IMR-90 (cell line): ENCODE results near the gene GBE1. TPM values are rescaled to one million over a fixed set of nuclear protein-coding genes. Genes with fewer than 3 reads are reported as not detected.
A peak's percentile ranks its signal among the peaks of the same experiment; 100 is the strongest.

Experiments used
- ATAC-seq: fragments of 200-7000 bp; cut with Tn5 transposase; 2 replicates; pipeline ENCODE4 v1.9.1; 2020; ENCODE audit warnings: low read depth, mild to moderate bottlenecking, moderate library complexity
- BruUV-seq: library from RNA; stranded (reverse); fragments of 400-500 nt; replicated peaks from 2 replicates; lab custom pipeline; 2021; lab: Mats Ljungman, UMichigan
- CTCF ChIA-PET: fragments of 300-600 bp; formaldehyde crosslinking; extraction: SDS; loops from one replicate; lab custom pipeline; 2021; ENCODE audit warnings: antibody characterized with exemption; lab: Yijun Ruan, JAX
- POLR2A ChIA-PET: fragments of 300-600 bp; sonication (Branson Sonifier 250); formaldehyde crosslinking; loops from one replicate; lab custom pipeline; 2022; ENCODE audit warnings: antibody characterized with exemption; ENCODE audit not compliant: unreplicated experiment; lab: Charles Lee
- DNase-seq: peaks from one replicate; pipeline ENCODE4 v3.0.0; 2013
- H2AFZ ChIP-seq: replicated peaks from 2 replicates; pipeline ENCODE3; 2013; ENCODE audit warnings: low read length, mild to moderate bottlenecking; ENCODE audit not compliant: poor library complexity
- H2AK5ac ChIP-seq: 2 replicates; pipeline ENCODE4 v1.6.1; 2013; ENCODE audit warnings: low read depth, low read length, inconsistent platforms
- H2AK9ac ChIP-seq: replicated peaks from 2 replicates; pipeline ENCODE3; 2013; ENCODE audit warnings: mild to moderate bottlenecking, low read depth, low read length, moderate library complexity; ENCODE audit not compliant: poor library complexity
- H2BK120ac ChIP-seq: 2 replicates; pipeline ENCODE4 v1.6.1; 2013; ENCODE audit warnings: low read depth, low read length, inconsistent platforms
- H2BK15ac ChIP-seq: 3 replicates; pipeline ENCODE4 v1.6.1; 2013; ENCODE audit warnings: low read depth, low read length, inconsistent platforms
- H2BK20ac ChIP-seq: 2 replicates; pipeline ENCODE4 v1.6.1; 2013; ENCODE audit warnings: low read depth, mild to moderate bottlenecking, inconsistent platforms, low read length, moderate library complexity
- H2BK5ac ChIP-seq: 2 replicates; pipeline ENCODE4 v1.6.1; 2013; ENCODE audit warnings: mild to moderate bottlenecking, low read depth, low read length, inconsistent platforms; ENCODE audit not compliant: poor library complexity, severe bottlenecking
- H3K14ac ChIP-seq: replicated peaks from 2 replicates; pipeline ENCODE4 v1.6.1; 2013; ENCODE audit warnings: low read depth, low read length, inconsistent platforms
- H3K18ac ChIP-seq: 2 replicates; pipeline ENCODE4 v1.6.1; 2013; ENCODE audit warnings: low read depth, low read length, control low read depth
- H3K23ac ChIP-seq: 2 replicates; pipeline ENCODE4 v1.6.1; 2013; ENCODE audit warnings: low read depth, low read length, inconsistent platforms
- H3K27ac ChIP-seq: 2 replicates; pipeline ENCODE4 v1.5.1; 2013; ENCODE audit warnings: mild to moderate bottlenecking, control low read depth, low read length; ENCODE audit not compliant: insufficient read depth
- H3K27me3 ChIP-seq: 2 replicates; pipeline ENCODE4 v1.6.1; 2013; ENCODE audit warnings: low read length; ENCODE audit not compliant: control insufficient read depth, insufficient read depth
- H3K36me3 ChIP-seq: 2 replicates; pipeline ENCODE4 v1.6.1; 2013; ENCODE audit warnings: low read length, mixed read lengths; ENCODE audit not compliant: control insufficient read depth, insufficient read depth
- H3K4ac ChIP-seq: 2 replicates; pipeline ENCODE4 v1.6.1; 2013; ENCODE audit warnings: low read depth, low read length, inconsistent platforms
- H3K4me1 ChIP-seq: 2 replicates; pipeline ENCODE4 v1.6.1; 2013; ENCODE audit warnings: low read length, mixed read lengths; ENCODE audit not compliant: control insufficient read depth, insufficient read depth
- H3K4me2 ChIP-seq: 2 replicates; pipeline ENCODE4 v1.6.1; 2013; ENCODE audit warnings: low read depth, mild to moderate bottlenecking, control low read depth, low read length, moderate library complexity
- H3K4me3 ChIP-seq: 2 replicates; pipeline ENCODE4 v1.5.1; 2013; ENCODE audit warnings: low read depth, mild to moderate bottlenecking, control low read depth, low read length, moderate library complexity; ENCODE audit not compliant: insufficient read depth
- H3K56ac ChIP-seq: 2 replicates; pipeline ENCODE4 v1.6.1; 2013; ENCODE audit warnings: low read length, inconsistent platforms; ENCODE audit not compliant: insufficient read depth; ENCODE audit errors: extremely low read depth
- H3K79me1 ChIP-seq, 2 experiments: 2 replicates each; pipeline ENCODE4 v1.6.1; 2013; ENCODE audit warnings: low read length in 2 of 2, inconsistent platforms in 1 of 2, low read depth in 1 of 2
- H3K9ac ChIP-seq: 2 replicates; pipeline ENCODE4 v1.6.1; 2013; ENCODE audit warnings: low read depth, low read length, control low read depth
- H3K9me1 ChIP-seq: 2 replicates; pipeline ENCODE4 v1.6.1; 2013; ENCODE audit warnings: low read length, inconsistent platforms; ENCODE audit not compliant: insufficient read depth
- H3K9me3 ChIP-seq: 2 replicates; pipeline ENCODE4 v1.6.1; 2013; ENCODE audit warnings: low read length; ENCODE audit not compliant: control insufficient read depth, insufficient read depth
- H4K20me1 ChIP-seq: 2 replicates; pipeline ENCODE4 v1.6.1; 2013; ENCODE audit warnings: low read length, inconsistent platforms; ENCODE audit not compliant: insufficient read depth
- H4K5ac ChIP-seq: 2 replicates; pipeline ENCODE4 v1.6.1; 2013; ENCODE audit warnings: mild to moderate bottlenecking, low read depth, low read length, control low read depth
- H4K8ac ChIP-seq, 2 experiments: 2 replicates each; pipeline ENCODE4 v1.6.1; 2013; ENCODE audit warnings: low read depth in 2 of 2, low read length in 2 of 2, control low read depth in 1 of 2, inconsistent platforms in 1 of 2
- H4K91ac ChIP-seq: 2 replicates; pipeline ENCODE4 v1.6.1; 2013; ENCODE audit warnings: low read depth, low read length, inconsistent platforms; ENCODE audit not compliant: insufficient read depth
- BHLHE40 ChIP-seq: fragments of 150-350 bp; IDR thresholded peaks from 2 replicates; pipeline ENCODE4 v1.6.1; 2016; ENCODE audit warnings: mild to moderate bottlenecking, low read depth, low read length
- CEBPB ChIP-seq: IDR thresholded peaks from 2 replicates; pipeline ENCODE4 v1.6.1; 2012; ENCODE audit warnings: low read depth, low read length, improper control_type of control experiment
- CHD1 ChIP-seq: IDR thresholded peaks from 2 replicates; pipeline ENCODE4 v1.6.1; 2012; ENCODE audit warnings: low read depth, low read length, improper control_type of control experiment
- FOS ChIP-seq: fragments of 150-350 bp; IDR thresholded peaks from 2 replicates; pipeline ENCODE4 v1.6.1; 2016; ENCODE audit warnings: low read depth, low read length
- MAFK ChIP-seq: IDR thresholded peaks from 2 replicates; pipeline ENCODE4 v1.6.1; 2012; ENCODE audit warnings: low read depth, low read length, improper control_type of control experiment
- MAZ ChIP-seq: IDR thresholded peaks from 2 replicates; pipeline ENCODE4 v1.6.1; 2012; ENCODE audit warnings: low read depth, mild to moderate bottlenecking, low read length, improper control_type of control experiment, moderate library complexity, borderline replicate concordance
- MXI1 ChIP-seq: IDR thresholded peaks from 2 replicates; pipeline ENCODE4 v1.6.1; 2012; ENCODE audit warnings: low read depth, mild to moderate bottlenecking, low read length, moderate library complexity, borderline replicate concordance
- POLR2A ChIP-seq: IDR thresholded peaks from 2 replicates; pipeline ENCODE4 v1.6.1; 2012; ENCODE audit warnings: mild to moderate bottlenecking, low read depth, low read length
- RAD21 ChIP-seq: IDR thresholded peaks from 2 replicates; pipeline ENCODE4 v1.6.1; 2012; ENCODE audit warnings: low read length, improper control_type of control experiment
- RCOR1 ChIP-seq: IDR thresholded peaks from 2 replicates; pipeline ENCODE4 v1.6.1; 2012; ENCODE audit warnings: mild to moderate bottlenecking, low read length, improper control_type of control experiment; ENCODE audit not compliant: insufficient replicate concordance
- RFX5 ChIP-seq: IDR thresholded peaks from 2 replicates; pipeline ENCODE4 v1.8.0; 2012; ENCODE audit warnings: low read depth, mild to moderate bottlenecking, low read length, moderate library complexity
- SMC3 ChIP-seq: fragments of 150-350 bp; IDR thresholded peaks from 2 replicates; pipeline ENCODE4 v1.6.1; 2016; ENCODE audit warnings: low read depth, mild to moderate bottlenecking, antibody characterized with exemption, low read length, moderate library complexity
- WGBS, 2 experiments: methylation state at CpG; one replicate each; pipeline versions ENCODE4 v1.1.5 to v1.1.7; 2013; ENCODE audit warnings: missing lambda C conversion rate in 2 of 2; ENCODE audit not compliant: insufficient read length in 1 of 2; ENCODE audit errors: extremely low coverage in 2 of 2; 5-methylcytosine and 5-hydroxymethylcytosine counted together
- dilution Hi-C: fragments of 300-500 bp; cut with HindIII; formaldehyde crosslinking; loops from one replicate; pipeline ENCODE4 v1.14.3; 2018; ENCODE audit warnings: low sequenced_read_pairs; ENCODE audit not compliant: unreplicated experiment
- in situ Hi-C: fragments of 300-500 bp; cut with MboI; formaldehyde crosslinking; loops from 3 replicates; pipeline ENCODE4 v1.14.3; 2019; ENCODE audit warnings: low sequenced_read_pairs, inconsistent platforms, mixed read lengths
- intact Hi-C: fragments of 100-400 bp; cut with micrococcal nuclease; formaldehyde crosslinking; loops from 2 replicates; pipeline ENCODE4 v1.10.0; 2022
- polyA plus RNA-seq, 3 experiments: library from polyadenylated mRNA; depleted of rRNA; stranded (reverse); fragments of >200 nt; gene quantifications; 2 replicates each; pipeline ENCODE4 v1.2.3, GENCODE V29; 2012; ENCODE audit warnings: low replicate concordance in 1 of 3
- total RNA-seq: library from RNA; depleted of rRNA; stranded (reverse); fragments of >200 nt; gene quantifications from 2 replicates; pipeline ENCODE4 v1.2.3, GENCODE V29; 2012
- TF ChIP-seq, protein P1 (sequence below): fragments of 150-350 bp; IDR thresholded peaks from 2 replicates; pipeline ENCODE4 v1.6.1; 2017; ENCODE audit warnings: mild to moderate bottlenecking, antibody characterized with exemption, low read length, low read depth
- TF ChIP-seq, protein P2 (sequence below): conservative IDR thresholded peaks from 2 replicates; pipeline ENCODE4 v1.5.1; 2012; ENCODE audit warnings: mild to moderate bottlenecking, low read depth, low read length, improper control_type of control experiment
- TF ChIP-seq, protein P3 (sequence below): fragments of 150-350 bp; IDR thresholded peaks from 2 replicates; pipeline ENCODE4 v1.6.1; 2016; ENCODE audit warnings: low read depth, mild to moderate bottlenecking, low read length, moderate library complexity, borderline replicate concordance

GBE1 gene
- total and polyA plus RNA-seq, 2 of the 4 experiments (the other 2 are of a cell fraction) = 36.7 to 90.3 TPM

DNA sequence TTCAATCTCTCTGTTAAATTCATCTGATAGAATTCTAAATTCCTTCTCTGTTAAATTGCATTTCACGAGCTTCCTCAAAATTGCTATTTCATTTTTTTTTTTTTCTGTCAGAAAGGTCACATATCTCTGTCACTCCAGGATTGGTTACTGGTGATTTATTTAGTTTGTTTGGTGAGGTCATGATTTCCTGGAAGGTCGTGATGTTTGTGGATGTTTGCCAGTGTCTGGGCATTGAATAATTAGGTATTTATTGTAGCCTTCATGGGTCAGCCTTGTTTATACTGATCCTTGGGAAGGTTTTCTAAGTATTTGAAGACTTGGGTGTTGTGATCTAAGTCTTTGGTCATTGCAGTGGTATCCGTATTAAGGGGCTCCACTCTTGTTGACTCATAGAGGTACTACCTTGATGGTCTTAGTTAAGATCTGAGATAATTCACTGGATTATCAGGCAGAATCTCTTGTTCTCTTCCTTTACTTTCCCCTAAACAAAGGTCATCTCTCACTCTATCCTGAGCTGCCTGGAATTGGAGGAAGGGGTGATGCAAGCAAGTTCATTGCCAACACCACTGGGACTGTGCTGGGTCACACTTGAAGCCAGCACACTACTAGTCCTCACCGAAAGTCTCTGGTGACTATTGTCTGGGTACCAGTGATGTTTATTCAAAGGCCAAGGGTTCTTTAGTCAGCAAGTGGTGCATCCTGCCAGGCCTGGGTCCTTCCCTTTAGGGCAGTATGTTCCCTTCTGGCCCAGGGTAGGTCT, 231.1 kb downstream of the GBE1 start:
- H3K27me3 ChIP-seq = no peaks in the 10 kb centered on the region
- no peak overlapping the region for H3K23ac ChIP-seq
- ChIA-PET CTCF (interaction anchor here (0.7 kb wide), 1 partner anchor 8 kb away, joined by 5 read pairs; no protein-coding TSS in a partner anchor), POLR2A (no interaction called here)
- no peak overlapping the region for H4K8ac ChIP-seq
- no peaks in the 10 kb centered on the region for H3K9me3 ChIP-seq
- H3K18ac ChIP-seq = no peak overlapping the region
- 0 out of 2 replicates have a peak overlapping the region, but pooled peaks have one; percentile 15 for H3K14ac ChIP-seq
- H2AK5ac ChIP-seq = no peak overlapping the region
- in situ Hi-C loops = no loop called here
- ATAC-seq = no peak
- H3K36me3 ChIP-seq = peaks cover 12% of the 10 kb centered on the region
- no peaks in the 10 kb centered on the region for H3K4me1 ChIP-seq
- H4K91ac ChIP-seq = no peak overlapping the region
- no peak overlapping the region for H3K56ac ChIP-seq
- no TSS peak for BruUV-seq
- no peak overlapping the region for H3K4me2 ChIP-seq
- intact Hi-C loops = no loop called here
- no peak overlapping the region for H3K9ac ChIP-seq
- no peak overlapping the region for H4K5ac ChIP-seq
- H2AFZ ChIP-seq = no peak overlapping the region
- H2BK20ac ChIP-seq = no peak overlapping the region
- no peak overlapping the region for H2BK15ac ChIP-seq
- no CpG with 5 or more reads among the region's 4 CpGs for WGBS, 2 experiments
- no peak overlapping the region for H2BK120ac ChIP-seq
- H2BK5ac ChIP-seq = no peak overlapping the region
- no peaks in the 10 kb centered on the region; the same call in 1 of the 2 replicates for H3K9me1 ChIP-seq
- H2AK9ac ChIP-seq = no peak overlapping the region
- H3K4me3 ChIP-seq = no peak overlapping the region
- no peaks in the 10 kb centered on the region for H3K79me1 ChIP-seq
- H3K4ac ChIP-seq = no peak overlapping the region
- no peaks in the 10 kb centered on the region for H4K20me1 ChIP-seq
- dilution Hi-C loops = no loop called here
- H3K27ac ChIP-seq = no peak overlapping the region
- no peak for DNase-seq
- TF ChIP-seq RCOR1 (no peak), POLR2A (no peak), CHD1 (no peak), FOS (no peak), RFX5 (no peak), CEBPB (no peak), MAZ (no peak), RAD21 (no peak), SMC3 (no peak), BHLHE40 (no peak), MXI1 (no peak), MAFK (no peak)
- TF ChIP-seq, protein P1, sequence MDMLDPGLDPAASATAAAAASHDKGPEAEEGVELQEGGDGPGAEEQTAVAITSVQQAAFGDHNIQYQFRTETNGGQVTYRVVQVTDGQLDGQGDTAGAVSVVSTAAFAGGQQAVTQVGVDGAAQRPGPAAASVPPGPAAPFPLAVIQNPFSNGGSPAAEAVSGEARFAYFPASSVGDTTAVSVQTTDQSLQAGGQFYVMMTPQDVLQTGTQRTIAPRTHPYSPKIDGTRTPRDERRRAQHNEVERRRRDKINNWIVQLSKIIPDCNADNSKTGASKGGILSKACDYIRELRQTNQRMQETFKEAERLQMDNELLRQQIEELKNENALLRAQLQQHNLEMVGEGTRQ = no peak
- TF ChIP-seq, protein P2, sequence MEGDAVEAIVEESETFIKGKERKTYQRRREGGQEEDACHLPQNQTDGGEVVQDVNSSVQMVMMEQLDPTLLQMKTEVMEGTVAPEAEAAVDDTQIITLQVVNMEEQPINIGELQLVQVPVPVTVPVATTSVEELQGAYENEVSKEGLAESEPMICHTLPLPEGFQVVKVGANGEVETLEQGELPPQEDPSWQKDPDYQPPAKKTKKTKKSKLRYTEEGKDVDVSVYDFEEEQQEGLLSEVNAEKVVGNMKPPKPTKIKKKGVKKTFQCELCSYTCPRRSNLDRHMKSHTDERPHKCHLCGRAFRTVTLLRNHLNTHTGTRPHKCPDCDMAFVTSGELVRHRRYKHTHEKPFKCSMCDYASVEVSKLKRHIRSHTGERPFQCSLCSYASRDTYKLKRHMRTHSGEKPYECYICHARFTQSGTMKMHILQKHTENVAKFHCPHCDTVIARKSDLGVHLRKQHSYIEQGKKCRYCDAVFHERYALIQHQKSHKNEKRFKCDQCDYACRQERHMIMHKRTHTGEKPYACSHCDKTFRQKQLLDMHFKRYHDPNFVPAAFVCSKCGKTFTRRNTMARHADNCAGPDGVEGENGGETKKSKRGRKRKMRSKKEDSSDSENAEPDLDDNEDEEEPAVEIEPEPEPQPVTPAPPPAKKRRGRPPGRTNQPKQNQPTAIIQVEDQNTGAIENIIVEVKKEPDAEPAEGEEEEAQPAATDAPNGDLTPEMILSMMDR = no peak
- TF ChIP-seq, protein P3, sequence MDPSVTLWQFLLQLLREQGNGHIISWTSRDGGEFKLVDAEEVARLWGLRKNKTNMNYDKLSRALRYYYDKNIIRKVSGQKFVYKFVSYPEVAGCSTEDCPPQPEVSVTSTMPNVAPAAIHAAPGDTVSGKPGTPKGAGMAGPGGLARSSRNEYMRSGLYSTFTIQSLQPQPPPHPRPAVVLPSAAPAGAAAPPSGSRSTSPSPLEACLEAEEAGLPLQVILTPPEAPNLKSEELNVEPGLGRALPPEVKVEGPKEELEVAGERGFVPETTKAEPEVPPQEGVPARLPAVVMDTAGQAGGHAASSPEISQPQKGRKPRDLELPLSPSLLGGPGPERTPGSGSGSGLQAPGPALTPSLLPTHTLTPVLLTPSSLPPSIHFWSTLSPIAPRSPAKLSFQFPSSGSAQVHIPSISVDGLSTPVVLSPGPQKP = no peak
